Activated T-cell treated with anti-CD3 and anti-CD28 coated beads for 48 hours (primary cell): ENCODE data around the gene EFNB3.

Experiments used
- DNase-seq: peaks from one replicate; pipeline ENCODE4 v3.0.0-alpha.2; 2020; ENCODE audit warnings: low read depth

The EFNB3 gene, protein sequence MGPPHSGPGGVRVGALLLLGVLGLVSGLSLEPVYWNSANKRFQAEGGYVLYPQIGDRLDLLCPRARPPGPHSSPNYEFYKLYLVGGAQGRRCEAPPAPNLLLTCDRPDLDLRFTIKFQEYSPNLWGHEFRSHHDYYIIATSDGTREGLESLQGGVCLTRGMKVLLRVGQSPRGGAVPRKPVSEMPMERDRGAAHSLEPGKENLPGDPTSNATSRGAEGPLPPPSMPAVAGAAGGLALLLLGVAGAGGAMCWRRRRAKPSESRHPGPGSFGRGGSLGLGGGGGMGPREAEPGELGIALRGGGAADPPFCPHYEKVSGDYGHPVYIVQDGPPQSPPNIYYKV

DNA sequence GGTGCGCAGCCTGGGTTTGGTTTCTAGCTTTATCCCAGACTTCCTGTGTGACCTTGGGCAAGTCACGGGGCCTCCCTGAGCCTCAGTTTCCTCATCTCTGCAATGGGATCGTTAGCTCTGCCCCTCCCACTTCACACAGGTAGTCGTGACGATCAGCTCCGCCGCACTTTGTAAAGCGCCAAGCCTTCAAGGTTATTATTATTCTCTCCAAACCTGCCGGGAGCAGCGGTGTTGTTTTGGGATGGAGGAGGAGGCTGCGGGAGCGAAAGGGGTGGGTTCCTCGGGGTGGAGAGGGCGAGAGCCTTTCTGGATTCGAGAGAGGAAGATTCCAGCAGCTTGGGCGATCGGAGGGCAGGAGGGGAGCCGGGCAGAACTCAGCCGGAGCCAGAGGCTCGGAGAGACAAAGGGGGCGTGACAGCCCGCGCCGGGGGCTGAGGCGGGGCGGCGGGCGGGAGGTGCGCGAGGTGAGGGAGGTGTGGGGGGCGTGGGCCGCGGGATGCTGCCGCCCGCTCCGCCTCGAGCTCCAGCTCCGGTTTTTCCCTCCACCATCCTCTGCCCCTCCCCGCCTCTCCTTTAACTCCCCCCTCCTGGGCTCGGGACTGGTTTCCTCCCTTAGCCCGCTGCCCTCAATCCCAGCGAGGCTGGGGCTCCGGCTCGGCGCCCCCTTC is at the start of gene EFNB3:
Gene EFNB3 (plus strand): TSS at position 602 of the 668 bp plus-strand sequence. CDS start 397 bp downstream, outside the sequence.
- DNase-seq = no peak

DNA sequence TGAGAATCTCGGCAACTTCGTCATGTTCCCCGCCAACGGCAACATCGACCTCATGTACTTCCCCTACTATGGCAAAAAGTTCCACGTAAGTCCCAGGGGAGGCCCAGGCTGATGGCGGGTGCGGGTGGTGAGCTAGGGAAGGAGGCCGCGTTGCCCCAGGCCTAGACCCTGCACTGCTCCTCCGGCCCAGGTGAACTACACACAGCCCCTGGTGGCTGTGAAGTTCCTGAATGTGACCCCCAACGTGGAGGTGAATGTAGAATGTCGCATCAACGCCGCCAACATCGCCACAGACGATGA is 49.5 kb upstream of the EFNB3 start:
- DNase-seq = no peak

DNA sequence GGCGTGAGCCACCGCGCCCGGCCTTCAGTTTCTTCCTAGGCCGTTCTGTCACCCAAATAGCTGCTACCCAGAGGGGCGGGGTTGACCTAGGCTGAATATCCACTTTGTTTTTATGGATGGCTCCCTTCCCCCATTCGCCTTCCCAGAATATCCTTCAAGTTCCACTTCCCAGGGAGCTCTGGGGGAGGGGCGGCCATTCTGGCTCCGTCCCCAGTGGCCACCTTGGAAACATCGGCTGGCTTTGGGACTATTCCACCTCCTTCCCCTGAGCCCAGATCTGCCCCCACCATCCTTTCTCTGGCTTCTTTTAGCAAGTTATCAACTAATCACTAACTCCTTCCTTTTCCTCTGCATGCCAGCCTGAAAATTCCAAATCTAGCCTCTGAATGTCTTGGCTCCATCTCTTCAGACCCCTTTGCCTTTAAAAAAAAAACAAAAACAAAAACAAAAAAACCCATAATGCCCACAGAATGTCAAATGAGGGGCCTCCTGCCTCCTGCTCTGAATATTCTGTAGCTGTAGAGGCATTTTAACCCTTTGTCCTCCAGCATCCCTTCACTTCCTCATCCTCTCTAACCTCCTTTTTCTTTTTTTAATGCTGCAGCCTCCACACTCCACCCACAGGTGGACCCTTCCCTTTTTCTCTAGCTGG is 47.9 kb upstream of the EFNB3 start:
- DNase-seq = no peak

DNA sequence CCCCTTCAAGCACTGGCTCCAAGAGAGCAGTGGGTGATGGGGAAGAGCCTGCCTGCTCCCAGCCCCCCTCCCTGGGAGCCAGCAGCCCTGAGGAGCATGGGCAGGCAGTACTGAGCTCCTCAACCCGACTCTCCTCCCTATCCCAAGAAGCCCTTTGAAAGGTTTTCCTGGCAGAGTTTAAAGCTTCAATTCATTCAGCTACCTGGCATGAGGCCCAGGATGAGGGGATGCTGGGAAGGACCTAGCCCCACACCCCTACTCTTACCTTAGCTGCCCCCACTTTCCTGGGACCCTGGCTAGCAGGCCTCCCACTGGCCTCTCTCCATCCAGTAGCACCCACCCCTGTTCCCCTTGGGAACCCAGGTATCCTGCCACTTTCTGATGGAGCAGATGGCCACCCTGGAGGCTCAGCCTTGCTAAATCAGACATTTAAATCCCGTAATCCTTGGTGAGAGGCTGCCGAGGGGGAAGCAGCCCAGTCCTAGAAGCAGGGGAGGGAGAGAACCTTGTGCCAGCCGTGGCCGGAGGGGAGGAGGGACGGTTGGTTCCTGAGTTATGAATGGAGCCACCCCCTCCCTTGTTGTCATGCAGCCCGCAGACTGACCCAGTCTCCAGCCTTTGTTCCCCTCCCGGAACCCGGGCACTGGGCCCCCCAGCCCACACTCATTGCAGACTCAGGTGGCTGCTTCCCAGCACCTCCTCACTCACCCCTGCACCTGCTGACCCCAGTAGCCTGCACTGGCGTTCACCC is 37.2 kb upstream of the EFNB3 start:
- DNase-seq = no peak

DNA sequence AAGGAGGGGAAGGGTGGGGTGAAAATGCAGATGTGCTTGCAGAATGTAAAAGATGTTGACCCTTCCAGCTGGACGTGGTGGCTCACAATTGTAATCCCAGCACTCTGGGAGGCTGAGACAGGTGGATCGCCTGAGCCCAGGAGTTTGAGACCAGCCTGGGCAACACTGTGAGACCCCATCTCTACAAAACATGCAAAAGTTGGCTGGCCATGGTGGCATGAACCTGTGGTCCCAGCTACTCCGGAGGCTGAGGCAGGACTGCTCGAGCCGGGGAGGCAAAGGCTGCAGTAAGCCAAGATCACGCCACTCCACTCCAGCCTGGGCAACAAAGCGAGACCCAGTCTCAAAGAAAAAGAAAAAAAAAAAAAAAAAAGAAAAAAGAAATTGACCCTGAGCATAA is 36.5 kb upstream of the EFNB3 start:
- DNase-seq = no peak

DNA sequence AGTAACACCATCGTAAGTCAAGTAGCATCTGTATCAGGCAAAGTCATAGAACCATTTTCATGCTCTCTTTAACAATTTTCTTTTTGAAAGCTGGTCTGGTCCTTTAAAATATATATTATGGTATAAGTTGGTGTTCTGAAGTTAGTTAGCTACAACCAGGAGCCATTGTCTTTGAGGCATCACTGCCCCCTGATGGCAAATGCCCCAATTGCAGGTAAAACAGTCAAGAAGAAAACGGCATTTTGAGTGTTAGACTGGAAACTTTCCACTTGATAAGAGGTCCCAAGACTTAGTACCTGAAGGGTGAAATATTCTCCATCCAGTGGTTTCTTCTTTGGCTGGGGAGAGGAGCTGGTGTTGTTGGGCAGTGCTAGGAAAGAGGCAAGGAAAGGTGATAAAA is 31.8 kb upstream of the EFNB3 start:
- DNase-seq = peak; percentile 35

DNA sequence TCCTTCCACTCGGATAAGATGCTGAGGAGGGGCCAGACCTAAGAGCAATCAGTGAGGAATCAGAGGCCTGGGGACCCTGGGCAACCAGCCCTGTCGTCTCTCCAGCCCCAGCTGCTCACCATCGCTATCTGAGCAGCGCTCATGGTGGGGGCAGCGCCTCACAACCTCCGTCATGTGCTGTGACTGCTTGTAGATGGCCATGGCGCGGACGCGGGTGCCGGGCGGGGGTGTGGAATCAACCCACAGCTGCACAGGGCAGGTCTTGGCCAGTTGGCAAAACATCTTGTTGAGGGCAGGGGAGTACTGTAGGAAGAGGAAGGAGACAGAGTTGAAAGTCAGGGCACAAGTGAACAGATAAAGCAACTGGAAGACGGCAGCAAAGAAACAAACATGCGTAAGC is 30.1 kb upstream of the EFNB3 start:
- no peak for DNase-seq

DNA sequence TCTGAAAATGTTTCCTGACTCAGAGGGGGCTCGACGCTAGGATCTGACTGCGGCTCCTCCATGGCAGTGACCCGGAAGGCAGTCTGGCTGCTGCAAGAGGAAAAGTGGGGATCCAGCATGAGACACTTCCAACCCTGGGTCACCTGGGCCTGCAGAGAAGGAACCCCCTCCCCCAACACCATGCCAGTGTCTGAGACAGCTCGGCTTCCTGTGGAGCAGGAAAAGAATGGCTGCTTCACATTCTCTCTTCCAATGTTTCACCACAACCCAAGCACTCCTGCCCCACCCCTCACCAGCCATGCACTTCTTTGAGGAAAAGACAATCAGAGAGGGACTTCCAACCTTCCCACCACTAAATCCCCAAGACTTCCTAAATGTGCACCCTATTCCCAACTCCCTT is 28.5 kb upstream of the EFNB3 start:
- no peak for DNase-seq

- DNase-seq = no peak
Observed at GRCh38 chr17:7677388-7678067, 27.5 kb upstream of the EFNB3 start.

DNA sequence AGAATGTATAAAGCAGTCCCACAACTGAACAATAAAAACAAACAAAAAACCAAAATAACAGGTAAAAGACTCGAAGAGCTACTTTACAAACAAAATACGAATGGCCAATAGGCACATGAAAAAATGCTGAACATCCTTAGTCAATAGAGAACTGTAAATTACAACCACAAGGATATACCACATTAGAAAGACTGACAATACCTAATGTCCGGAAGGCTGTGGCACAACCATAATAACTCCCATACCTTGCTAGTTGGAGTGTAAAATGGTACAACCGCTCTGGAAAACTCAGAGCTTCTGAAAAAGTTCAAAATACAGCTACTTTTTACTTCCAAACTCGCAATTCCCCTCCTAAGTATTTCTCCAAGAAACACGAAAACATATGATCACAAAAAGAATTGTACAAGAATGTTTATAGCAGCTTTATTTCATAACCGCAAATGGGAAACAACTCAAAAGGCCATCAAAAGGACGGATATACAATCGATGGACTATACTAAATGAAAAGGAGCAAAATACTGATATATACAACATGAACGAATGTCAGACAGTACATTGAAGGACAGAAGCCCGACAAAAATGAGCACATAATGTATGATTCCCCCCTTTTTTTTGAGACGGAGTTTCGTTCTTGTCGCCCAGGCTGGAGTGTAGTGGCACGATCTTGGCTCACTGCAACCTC is 20.0 kb upstream of the EFNB3 start:
- DNase-seq = no peak

DNA sequence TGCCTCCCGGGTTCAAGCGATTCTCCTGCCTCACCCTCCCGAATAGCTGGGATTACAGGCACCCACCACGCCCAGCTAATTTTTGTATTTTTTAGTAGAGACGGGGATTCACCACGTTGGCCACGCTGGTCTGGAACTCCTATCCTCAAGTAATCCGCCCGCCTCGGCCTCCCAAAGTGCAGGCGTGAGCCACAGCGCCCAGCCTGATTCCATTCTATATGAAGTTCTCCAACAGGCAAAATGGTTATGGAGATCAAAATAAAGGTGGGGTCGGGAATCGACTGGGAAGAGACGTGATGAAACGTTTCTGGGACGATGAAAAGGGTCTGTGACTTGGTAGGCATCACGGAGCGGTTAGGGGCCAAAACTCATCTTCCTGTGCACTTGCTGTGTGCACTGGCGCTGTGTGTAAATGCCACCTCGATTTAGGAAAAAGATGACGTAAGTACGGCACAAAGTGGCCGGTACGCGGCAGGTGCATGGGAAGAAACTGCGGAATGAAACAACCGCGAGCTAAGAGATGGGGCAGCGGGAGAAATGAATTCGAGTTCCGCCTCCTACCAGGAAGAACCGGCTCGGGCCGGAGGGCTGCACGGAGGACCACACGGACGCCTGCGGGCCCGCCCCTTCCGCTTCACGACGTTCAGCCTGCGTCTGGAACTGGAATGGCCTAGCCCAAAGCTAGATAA is 19.3 kb upstream of the EFNB3 start:
- peak; percentile 85 for DNase-seq

- peak; percentile 71 for DNase-seq
Observed at GRCh38 chr17:7686222-7687071, 18.6 kb upstream of the EFNB3 start.

DNA sequence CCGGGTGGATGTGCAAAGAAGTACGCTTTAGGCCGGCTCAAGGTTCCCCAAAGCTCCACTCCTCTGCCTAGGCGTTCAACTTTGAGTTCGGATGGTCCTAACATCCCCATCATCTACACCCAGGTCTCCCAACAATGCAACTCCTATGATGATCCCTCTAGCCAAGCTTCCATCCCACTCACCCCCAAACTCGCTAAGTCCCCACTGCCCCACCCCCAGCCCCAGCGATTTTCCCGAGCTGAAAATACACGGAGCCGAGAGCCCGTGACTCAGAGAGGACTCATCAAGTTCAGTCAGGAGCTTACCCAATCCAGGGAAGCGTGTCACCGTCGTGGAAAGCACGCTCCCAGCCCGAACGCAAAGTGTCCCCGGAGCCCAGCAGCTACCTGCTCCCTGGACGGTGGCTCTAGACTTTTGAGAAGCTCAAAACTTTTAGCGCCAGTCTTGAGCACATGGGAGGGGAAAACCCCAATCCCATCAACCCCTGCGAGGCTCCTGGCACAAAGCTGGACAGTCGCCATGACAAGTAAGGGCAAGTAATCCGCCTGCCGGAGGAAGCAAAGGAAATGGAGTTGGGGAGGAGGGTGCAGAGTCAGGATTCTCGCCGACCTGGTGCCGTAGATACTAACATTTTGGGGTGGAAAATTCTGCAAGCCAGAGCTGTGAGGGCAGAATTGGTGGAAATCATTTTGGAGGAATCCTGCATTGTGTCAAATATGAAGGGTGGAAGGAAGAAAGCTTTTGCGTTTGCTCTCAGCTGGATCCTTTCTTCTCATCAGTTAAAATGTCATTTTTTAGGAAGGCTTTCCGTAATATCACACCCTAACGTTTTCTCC is 17.7 kb upstream of the EFNB3 start, which contains the start of gene TP53:
Gene TP53 (minus strand): TSS at position 419 of the 836 bp plus-strand sequence. CDS start 10,896 bp downstream, outside the sequence.
- DNase-seq = peak; percentile 78

- DNase-seq = peak; percentile 92
Observed at GRCh38 chr17:7687908-7688807, 16.8 kb upstream of the EFNB3 start, which contains the start of gene WRAP53. TSS of gene WRAP53 (plus strand) at chr17:7688477. CDS start at chr17:7688649, 172 bp downstream.

DNA sequence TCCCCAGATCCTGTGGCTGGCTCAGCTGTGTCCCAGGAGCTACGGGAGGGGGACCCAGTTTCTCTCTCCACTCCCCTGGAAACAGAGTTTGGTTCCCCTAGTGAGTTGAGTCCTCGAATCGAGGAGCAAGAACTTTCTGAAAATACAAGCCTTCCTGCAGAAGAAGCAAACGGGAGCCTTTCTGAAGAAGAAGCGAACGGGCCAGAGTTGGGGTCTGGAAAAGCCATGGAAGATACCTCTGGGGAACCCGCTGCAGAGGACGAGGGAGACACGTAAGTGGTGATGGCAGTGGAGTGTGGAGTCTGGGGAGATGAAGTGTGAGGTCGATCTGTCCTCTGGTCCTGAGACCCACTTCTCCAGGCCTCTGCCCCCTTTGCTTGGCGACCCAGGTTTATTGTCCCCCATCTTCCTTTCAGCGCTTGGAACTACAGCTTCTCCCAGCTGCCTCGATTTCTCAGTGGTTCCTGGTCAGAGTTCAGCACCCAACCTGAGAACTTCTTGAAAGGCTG is 16.1 kb upstream of the EFNB3 start:
- DNase-seq = no peak

DNA sequence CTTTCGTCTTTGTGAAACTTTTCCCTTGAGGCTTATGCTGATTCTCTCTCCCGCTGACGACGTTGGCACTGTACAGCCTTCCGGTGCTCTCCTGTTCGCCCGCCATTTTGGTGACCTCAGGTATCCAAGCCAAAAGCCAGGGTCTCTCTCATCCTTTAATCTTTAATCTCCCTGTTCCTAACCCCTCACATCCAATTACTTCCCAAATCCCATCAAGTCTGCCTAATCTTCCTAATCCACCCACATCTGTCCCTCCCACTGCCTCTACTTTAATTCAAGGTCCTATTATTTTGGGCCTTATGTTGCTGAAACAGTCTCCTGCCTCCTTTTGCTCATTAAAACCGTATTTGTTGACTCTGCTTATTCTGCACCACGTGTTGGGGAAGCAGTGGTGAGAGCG is 9.4 kb upstream of the EFNB3 start:
- no peak for DNase-seq

GRCh38 chr17:7697828-7698588 is 7.0 kb upstream of the EFNB3 start:
- DNase-seq = no peak
